Lung microvascular endothelial cell (primary cell): ENCODE results near the gene BTD. TPM values are rescaled to one million over a fixed set of nuclear protein-coding genes. Genes with fewer than 3 reads are reported as not detected.
"Not testable (repeated sequence)": the region's sequence is repeated elsewhere in the genome, so short reads cannot be mapped to it uniquely, and the experiment has no call there.

ENCODE experiments used
- DNase-seq, 2 donors: peaks; one replicate each; pipeline versions ENCODE4 v3.0.0 to v3.0.0-alpha.2; 2010; ENCODE audit warnings: low read depth in 2 of 2
- total RNA-seq: library from RNA; depleted of rRNA; stranded (reverse); fragments of >200 nt; gene quantifications from 2 replicates; pipeline ENCODE4 v1.2.1, GENCODE V29; 2014

Gene BTD
- total RNA-seq, 1 donor from 2014 or later, result 41.1 TPM

DNA sequence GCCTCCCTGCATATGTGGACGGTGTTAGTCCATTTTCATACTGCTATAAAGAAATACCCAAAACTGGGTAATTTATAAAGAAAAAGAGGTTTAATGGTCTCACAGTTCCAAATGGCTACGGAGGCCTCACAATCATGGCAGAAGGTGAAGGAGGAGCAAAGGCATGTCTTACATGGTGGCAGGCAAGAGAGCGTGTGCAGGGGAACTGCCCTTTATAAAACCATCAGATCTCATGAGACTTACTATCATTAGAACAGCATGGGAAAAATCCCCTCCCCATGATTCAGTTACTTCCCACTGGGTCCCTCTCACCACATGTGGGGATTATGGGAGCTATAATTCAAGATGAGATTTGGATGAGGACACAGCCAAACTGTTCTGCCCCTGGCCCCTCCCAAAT is 1.3 kb downstream of the BTD start:
- DNase-seq, result not testable (repeated sequence)

GRCh38 chr3:15604584-15604983 is 3.0 kb downstream of the BTD start:
- not testable (repeated sequence) for DNase-seq

- peak; percentile 39 to 51 for DNase-seq
These were observed 4.9 kb downstream of the BTD start for GRCh38 chr3:15606434-15606891.

DNA sequence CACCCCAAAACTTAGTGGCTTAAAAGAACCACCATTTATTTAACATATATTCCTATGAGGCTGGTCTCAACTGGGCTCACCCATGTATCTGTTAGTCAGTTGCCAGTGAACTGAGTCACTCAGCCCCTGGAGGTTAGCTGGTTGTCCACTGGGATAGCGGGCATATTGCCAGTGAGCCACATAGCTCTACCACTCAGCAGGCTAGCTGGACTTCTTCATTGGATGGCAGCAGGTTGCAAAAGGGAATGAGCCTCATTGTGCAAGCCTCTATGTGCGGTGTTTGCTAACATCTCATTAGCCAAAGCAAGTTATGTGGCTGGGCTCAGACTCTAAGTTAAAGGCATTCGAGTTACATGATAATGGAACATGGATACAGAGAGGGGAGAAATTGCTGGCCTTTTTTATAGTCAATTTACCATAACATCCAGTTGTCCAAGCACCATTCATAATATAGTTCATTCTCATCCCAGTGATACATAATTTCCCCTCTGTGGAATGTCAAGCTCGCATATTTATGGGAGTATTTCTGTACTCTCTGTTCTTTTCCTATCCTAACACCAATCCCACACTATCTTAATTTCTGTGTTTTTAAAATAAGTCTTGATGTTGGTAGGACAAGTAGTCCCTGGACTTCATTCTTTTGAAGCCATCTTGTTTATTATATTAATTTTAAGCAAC is 8.7 kb downstream of the BTD start:
- peak in 1 of 2 donors; percentile 25 for DNase-seq

- no peak for DNase-seq
These were observed 9.5 kb downstream of the BTD start for GRCh38 chr3:15611018-15611417.

- no peak for DNase-seq
These were observed 10.5 kb downstream of the BTD start for GRCh38 chr3:15612001-15612400.

- no peak for DNase-seq
These were observed 13.4 kb downstream of the BTD start for GRCh38 chr3:15614958-15615357.

DNA sequence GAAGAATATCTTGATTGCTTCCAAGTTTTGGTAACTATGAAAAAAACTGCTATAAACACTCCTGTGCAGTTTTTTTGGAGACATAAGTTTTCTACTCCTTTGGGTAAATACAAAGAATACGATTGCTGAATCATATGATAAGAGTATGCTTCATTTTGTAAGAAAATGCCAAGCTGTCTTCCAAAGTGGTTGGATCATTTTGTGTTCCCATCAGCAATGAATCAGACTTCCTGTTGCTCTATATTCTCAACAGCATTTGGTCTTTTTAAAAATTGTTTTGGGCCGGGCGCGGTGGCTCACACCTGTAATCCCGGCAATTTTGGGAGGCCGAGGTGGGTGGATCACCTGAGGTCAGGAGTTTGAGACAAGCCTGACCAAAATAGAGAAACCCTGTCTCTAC is 14.5 kb downstream of the BTD start:
- DNase-seq, result peak in 1 of 2 donors; percentile 63

- DNase-seq, result not testable (repeated sequence)
These were observed 18.3 kb downstream of the BTD start for GRCh38 chr3:15619659-15620464.

DNA sequence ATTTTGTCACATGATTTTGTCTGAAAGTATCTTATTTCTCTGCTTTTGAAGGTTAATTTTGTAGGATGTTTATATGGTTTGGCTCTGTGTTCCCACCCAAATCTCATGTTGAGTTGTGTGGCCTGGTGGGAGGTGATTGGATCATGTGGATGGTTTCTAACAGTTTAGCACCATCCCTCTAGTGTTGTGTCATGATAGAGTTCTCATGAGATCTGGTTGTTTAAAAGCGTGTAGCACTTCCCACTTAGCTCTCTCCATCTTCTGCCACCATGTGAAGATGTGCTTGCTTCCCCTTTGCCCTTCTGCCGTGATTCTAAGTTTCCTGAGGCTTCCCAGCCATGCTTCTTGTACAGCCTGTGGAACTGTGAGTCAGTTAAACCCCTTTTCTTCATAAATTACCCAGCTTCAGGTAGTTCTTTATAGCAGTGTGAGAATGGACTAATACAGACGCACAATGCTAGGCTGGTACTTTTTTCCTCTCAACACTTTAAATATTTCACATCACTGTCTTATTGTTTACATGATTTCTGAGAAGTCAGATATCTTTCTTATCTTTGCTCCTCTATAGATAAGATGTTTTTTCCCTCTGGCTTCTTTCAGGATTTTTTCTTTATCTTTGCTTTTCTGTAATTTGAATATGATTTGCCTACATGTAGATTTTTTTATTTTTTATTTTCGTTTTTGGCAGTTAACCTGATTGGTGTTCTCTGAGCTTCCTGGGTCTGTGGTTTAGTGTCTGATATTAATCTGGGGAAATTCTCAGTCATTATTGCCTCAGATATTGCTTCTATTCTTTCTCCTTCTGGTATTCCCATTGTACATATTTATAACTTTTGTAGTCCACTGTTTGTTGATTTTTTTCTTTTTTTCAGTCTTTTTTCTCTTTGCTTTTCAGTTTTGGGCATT is 22.2 kb downstream of the BTD start:
- DNase-seq, result no peak

- DNase-seq, result no peak
These were observed 27.4 kb downstream of the BTD start for GRCh38 chr3:15628967-15629366.

GRCh38 chr3:15629860-15630597 is 28.5 kb downstream of the BTD start:
- DNase-seq, result peak; percentile 90 to 93

DNA sequence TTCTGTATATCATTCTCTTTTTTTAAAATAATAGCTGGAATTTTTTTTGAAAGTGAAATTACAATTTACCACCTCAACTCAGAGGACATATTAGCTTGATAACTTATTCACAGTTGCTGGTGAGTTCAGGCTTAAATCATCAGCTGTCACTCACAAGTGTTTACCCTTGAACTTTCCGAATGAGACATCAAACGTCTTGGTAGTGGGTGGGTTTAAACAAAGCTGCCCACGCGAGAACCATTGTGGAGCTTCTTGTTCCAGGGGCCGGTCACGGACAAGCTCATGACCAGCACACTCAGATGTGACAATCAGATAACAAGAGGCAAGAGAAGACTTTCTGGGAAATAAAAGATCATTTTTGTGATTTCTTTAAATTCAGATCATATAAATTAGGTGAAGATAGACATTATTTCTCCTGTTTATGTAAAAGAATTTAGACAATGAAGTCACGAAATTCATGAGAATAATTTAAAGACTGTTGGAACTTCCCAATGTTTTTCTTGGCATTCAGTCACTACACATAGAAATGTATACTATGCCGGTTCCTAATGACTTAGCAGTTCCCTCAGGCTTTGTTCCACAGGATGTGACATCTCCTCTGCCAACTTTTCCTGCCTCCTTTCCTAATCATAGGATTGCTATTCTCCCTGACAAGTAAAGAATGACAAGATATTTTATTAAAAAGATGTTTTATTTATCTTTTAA is 29.3 kb downstream of the BTD start:
- DNase-seq, result peak; percentile 91 to 94

DNA sequence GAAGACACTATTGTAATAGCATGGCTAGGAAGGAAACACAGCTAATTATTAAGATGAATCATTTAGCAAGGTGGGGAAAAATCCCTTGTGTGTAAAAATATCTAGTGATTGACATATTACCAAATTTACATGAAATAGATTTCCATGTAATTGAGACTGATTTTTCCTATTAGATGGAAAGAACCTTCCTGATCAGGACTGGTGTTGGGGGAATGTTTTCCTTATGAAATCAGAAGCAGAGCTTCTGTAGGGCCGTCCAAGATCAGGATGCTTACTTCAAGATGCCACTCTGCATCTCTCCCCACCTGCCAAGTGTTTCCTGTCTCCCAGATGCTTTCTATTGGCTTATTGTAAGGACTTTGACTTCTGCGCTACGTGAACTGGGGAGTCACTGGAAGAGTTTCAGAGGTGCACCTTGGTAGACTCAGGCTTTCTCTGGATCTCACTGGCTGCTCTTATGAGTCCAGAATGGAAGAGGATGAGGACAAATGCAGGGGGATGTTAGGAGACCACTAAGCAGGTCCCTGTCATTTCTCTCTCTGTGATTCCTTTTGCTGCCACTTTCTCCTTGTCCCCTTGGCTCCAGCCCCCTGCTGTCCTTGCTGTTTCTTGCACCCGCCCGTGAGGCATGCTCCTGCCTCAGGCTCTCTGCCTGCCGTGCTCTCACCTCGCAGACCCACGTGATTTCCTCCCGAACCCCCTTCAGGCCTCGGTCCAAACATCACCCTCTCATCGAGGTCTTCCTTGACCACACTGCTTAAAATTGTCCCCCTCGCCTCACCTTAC is 30.1 kb downstream of the BTD start:
- DNase-seq, result peak in 1 of 2 donors; percentile 61

DNA sequence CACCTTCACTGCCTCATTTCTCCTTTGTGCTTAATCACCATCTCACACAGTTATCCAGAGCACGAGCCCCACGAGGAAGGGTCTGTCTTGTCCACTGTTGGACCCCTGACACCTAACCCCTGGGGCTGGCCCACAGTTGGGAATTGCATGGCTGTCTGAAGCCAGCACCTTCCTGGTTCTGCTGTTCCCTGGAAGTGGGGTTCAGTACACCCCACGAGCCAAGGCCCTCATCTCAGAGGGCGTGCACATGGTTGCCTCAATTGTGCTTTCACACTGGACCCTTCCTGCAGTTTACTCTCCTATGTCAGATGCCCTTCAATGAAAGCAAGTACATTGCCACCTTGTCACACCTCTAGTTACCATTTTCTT is 30.7 kb downstream of the BTD start:
- no peak for DNase-seq

DNA sequence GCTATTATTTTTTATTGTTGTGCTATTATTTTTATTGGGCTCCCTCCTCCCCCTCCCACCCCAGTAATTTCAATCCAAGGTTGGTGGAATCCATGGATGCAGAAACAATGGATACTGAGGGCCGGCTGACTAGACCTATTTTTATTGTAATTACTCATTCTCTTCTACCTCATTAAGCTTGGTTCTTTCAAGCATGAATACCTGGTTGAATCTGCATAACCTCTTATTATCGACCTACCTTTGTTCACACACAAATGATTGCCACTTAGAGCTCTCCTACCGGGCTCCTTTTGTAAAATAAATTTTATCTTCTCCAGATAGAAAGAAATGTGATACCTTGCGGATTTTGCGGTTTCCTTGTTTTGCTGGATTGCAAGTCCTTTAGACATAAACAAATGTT is 31.6 kb downstream of the BTD start:
- DNase-seq, result no peak

DNA sequence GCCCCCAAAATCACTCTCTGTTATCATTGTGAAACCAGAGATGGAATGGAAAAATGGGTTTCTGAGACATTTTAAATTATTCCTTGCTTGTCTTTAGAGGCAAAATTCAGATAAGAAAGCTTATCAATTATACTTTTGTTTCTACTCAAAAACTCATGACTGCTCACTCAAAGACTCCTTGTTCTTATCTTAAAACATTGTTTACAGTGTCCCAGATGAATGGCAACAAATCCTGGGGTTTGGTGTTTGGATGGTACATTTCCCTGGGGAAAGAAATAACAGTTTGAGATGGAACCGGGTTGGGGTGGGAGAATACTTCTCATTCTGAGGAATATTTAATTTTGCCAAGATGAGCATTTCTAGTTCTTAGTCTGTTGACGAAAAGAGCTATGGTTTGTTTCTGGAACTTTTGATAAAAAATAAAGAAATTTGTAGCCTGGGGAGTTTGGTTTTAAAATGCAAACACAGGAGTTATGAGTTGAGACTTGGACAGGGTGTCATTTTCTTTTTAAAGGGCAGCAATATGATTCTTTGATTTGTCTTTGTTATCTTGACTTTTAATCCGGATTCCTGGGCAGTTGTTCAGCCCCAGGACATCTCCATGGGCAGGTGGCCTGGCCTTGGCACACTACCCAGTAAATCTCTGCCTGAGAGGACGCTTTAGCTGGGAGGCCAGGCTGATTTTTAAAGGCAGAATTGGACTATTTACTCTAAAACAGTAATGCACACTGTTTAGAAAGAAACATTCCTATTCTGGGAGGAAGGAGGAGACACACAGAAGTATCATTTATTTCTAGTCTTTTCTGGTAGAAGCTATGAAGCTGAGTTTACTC is 32.4 kb downstream of the BTD start:
- DNase-seq, result peak in 1 of 2 donors; percentile 47

DNA sequence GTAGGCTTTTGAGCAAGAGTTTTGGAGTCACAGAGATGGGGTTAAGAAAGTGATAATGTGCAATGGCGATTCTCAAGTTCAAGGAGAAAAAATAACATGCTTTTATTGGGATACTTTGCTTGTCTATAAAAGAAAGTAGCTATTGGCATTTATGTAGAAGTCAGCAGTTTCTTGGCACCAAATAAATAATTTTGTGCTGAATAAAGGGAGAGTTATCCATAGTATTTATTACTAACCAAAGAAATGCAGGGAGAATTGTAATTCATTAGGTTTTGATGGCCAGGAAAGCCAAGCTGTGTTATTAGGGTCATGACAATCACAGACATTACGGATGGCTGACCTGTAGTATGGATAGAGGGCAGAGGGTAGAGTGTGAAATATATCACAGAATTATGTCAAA is 33.1 kb downstream of the BTD start:
- DNase-seq, result no peak

DNA sequence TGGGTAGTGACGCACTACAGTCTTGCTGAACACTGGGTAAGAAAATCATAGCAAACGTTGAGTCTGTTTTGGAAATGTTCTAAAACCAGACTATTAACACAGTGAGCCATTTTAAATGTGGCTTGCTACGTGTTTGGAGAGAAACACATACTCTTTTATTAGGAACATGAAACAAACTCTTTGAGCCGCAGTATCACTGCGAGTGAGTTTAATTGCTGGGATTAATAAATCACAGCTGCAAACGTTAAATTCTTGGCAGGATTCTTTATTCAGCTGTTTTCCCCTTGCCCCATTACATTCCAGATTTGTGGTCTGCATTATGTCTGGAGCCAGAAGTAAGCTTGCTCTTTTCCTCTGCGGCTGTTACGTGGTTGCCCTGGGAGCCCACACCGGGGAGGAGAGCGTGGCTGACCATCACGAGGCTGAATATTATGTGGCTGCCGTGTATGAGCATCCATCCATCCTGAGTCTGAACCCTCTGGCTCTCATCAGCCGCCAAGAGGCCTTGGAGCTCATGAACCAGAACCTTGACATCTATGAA is 33.6 kb downstream of the BTD start:
- no peak for DNase-seq
